ENCODE data around the gene WWC2. TPM values are rescaled to one million over a fixed set of nuclear protein-coding genes. Genes with fewer than 3 reads are reported as not detected.
"Not testable (repeated sequence)": the region's sequence is repeated elsewhere in the genome, so short reads cannot be mapped to it uniquely, and the experiment has no call there.

WWC2 gene
- total and polyA plus RNA-seq, 4 donors = 7.1 to 50.3 (median 24.9) TPM

DNA sequence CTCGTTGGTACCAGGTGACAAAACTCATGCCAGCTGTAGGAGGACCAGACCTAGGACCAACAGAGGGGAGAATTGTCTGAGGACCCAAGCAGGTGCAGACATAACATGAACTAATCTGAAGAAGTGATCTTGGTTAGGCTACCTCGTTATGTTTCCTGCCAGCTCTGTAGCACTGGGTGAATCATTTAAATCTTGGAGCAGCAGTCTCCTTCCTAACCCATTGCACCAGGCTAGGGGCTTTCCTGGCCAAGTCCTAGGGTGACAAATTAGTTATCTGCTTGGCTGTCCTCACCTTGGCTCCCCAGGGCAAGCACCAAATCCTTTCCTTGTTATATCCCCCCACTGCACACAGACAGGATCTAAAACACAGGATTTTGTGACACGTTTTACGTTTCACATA, 87.8 kb downstream of the WWC2 start:
- intact Hi-C loops (cut with DNase I) = no loop called here
- WGBS, 2 donors = 94 to 95% methylated on average over 4 of the region's 4 CpGs
- no peak overlapping the region for H3K4me3 ChIP-seq (ENCODE audit: low read length in 2 of 2)

DNA sequence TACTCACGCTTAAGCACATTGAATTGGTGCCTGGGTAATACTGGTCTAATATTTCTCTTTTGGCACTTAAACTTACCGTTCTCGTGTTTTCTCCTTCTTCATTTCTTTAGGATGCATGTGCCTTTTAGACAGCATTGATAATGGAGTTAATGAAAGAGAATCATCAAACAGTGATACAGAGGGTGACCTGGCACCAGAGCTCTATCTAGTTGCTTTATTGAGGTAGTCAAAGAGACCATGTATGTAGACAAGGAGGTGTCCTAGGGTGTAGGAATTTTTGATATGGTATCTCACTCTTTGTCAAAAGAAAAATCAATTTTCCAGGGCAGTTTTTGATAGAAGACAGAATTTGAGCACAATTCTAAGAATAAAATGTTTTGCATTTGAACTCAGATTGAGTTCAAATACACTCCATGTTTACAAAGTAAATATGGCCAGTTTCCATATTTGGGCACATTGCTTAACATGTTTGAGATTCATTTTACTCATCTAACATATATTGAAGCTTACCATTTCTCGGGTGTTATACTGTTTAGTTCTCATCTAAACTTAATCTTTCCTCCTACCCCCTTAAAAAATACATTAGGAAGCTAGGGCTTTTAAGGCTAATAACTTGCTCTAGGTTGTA, 92.0 kb downstream of the WWC2 start:
- intact Hi-C loops (cut with DNase I) = no loop called here
- no peaks in the 10 kb centered on the region for H3K4me1 ChIP-seq (ENCODE audit: control insufficient read depth in 1 of 2, insufficient read depth in 2 of 2, low read length in 2 of 2)
- H3K36me3 ChIP-seq (ENCODE audit: control insufficient read depth in 1 of 2, insufficient read depth in 2 of 2, low read length in 1 of 2) = no peaks in the 10 kb centered on the region
- no peak for ATAC-seq (ENCODE audit: low FRiP score)
- no peak overlapping the region for H3K27ac ChIP-seq (ENCODE audit: low read depth in 1 of 2, low read length in 2 of 2)
- H3K27me3 ChIP-seq (ENCODE audit: control insufficient read depth in 1 of 2, insufficient read depth in 2 of 2, low read length in 1 of 2) = no peaks in the 10 kb centered on the region
- no peak overlapping the region for H3K4me3 ChIP-seq (ENCODE audit: low read length in 2 of 2)
- DNase-seq = no peak
- 72 to 75% methylated on average over 4 of the region's 4 CpGs for WGBS, 2 donors
- H3K9me3 ChIP-seq (ENCODE audit: control insufficient read depth, low read length) = no peaks in the 10 kb centered on the region

More for the DNA sequence above, 87.8 kb downstream of the WWC2 start:
- Histone ChIP-seq H3K36me3 (ENCODE audit: control insufficient read depth in 1 of 2, insufficient read depth in 2 of 2, low read length in 1 of 2) (no peaks in the 10 kb centered on the region), H3K27me3 (ENCODE audit: control insufficient read depth in 1 of 2, insufficient read depth in 2 of 2, low read length in 1 of 2) (no peaks in the 10 kb centered on the region), H3K27ac (ENCODE audit: low read depth in 1 of 2, low read length in 2 of 2) (no peak overlapping the region), H3K9me3 (ENCODE audit: control insufficient read depth, low read length) (no peaks in the 10 kb centered on the region), H3K4me1 (ENCODE audit: control insufficient read depth in 1 of 2, insufficient read depth in 2 of 2, low read length in 2 of 2) (no peaks in the 10 kb centered on the region)
- DNase-seq (no peak), ATAC-seq (ENCODE audit: low FRiP score) (no peak)

DNA sequence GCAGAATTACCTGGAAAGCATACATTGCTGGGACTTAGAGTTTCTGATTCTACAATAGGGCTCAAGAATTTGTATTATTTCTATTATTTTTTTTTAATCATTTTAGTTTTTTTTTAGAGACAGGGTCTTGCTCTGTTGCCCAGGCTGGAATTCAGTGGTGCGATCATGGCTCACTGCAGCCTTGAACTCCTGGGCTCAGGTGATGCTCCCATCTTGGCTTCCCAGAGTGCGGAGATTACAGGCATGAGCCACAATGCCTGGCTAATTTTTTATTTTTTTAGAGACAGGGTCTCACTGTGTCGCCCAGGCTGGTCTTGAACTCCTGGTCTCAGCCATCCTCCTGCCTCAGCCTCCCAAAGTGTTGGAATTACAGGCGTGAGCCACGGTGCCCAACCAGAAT, 92.6 kb downstream of the WWC2 start:
- intact Hi-C loops (cut with DNase I) = no loop called here
- DNase-seq (no peak), ATAC-seq (ENCODE audit: low FRiP score) (no peak)
- Histone ChIP-seq H3K9me3 (ENCODE audit: control insufficient read depth, low read length) (no peaks in the 10 kb centered on the region), H3K36me3 (ENCODE audit: control insufficient read depth in 1 of 2, insufficient read depth in 2 of 2, low read length in 1 of 2) (no peaks in the 10 kb centered on the region), H3K27me3 (ENCODE audit: control insufficient read depth in 1 of 2, insufficient read depth in 2 of 2, low read length in 1 of 2) (no peaks in the 10 kb centered on the region), H3K4me3 (ENCODE audit: low read length in 2 of 2) (no peak overlapping the region), H3K27ac (ENCODE audit: low read depth in 1 of 2, low read length in 2 of 2) (no peak overlapping the region), H3K4me1 (ENCODE audit: control insufficient read depth in 1 of 2, insufficient read depth in 2 of 2, low read length in 2 of 2) (no peaks in the 10 kb centered on the region)
- 96% methylated on average over 5 of the region's 5 CpGs for WGBS, 2 donors

DNA sequence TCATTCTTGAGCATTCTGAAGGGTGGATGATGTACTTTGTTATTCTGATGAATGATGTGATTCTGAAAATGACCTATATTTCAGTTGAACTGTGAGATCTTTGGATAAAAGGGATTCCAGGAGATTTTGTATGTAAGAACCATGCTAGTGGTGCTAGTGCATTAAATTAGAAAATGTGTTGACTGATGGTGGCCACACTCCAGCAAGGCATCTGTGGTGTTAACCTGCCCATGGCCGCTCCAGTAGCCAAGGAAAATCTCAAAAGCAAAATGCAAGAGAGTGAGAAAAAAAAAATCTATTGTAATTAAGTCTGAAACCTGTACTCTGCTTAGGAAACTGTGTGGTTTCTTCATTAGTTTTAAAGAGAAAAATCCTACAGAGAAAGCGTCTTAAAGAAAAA, 93.5 kb downstream of the WWC2 start:
- intact Hi-C loops (cut with DNase I) = no loop called here
- no peak for ATAC-seq (ENCODE audit: low FRiP score)
- 91 to 92% methylated on average over 2 of the region's 2 CpGs for WGBS, 2 donors
- no peak for DNase-seq
- Histone ChIP-seq H3K36me3 (ENCODE audit: control insufficient read depth in 1 of 2, insufficient read depth in 2 of 2, low read length in 1 of 2) (no peaks in the 10 kb centered on the region), H3K9me3 (ENCODE audit: control insufficient read depth, low read length) (no peaks in the 10 kb centered on the region), H3K4me1 (ENCODE audit: control insufficient read depth in 1 of 2, insufficient read depth in 2 of 2, low read length in 2 of 2) (no peaks in the 10 kb centered on the region), H3K27me3 (ENCODE audit: control insufficient read depth in 1 of 2, insufficient read depth in 2 of 2, low read length in 1 of 2) (no peaks in the 10 kb centered on the region), H3K4me3 (ENCODE audit: low read length in 2 of 2) (no peak overlapping the region), H3K27ac (ENCODE audit: low read depth in 1 of 2, low read length in 2 of 2) (no peak overlapping the region)

DNA sequence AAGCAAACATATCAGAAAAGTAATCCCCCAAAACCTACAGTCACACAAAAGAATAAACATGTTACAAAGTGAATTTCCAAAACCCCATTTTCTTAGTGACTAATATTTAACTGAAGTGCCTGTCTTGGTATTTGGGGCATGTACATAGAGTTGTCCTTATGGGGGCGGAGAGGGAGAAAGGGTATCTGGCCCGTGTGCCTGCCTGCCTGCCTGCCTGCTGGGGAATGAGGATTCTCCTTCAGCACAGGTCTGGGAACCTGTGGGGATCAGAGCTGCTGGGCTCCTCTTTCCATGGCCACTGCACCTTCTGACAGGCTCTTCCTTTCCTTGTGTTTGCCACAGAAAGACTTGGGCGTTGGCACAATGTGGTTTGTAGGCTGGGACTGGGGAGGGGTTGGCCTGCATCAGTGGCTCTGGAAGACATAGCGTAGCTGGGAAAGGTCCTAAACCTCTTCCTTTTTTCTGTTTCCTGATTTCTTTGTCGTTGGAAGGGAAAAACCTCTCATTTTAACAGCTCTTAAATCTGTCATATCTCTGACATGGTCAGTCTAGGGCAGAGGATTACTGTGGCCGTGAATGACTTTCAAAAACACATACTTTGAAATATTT, 94.8 kb downstream of the WWC2 start:
- 75 to 76% methylated on average over 6 of the region's 6 CpGs for WGBS, 2 donors

DNA sequence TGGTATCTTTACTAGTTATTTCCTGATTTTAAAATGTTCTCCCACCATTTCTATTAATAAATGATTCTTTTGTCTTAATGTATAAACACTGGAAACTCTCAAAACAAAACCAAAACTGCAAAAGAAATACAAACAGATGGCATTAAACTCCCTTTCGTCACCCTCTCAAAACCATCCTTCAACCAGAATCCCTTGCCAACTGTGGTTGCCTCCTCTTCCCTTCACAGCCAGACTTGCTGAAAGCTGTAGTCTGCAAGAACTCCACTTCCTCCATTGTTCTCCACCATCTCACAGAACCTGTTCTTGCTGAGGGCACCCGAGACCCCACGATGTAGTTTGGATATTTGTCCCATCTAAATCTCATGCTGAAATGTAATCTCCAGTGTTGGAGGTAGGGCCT, 96.5 kb downstream of the WWC2 start:
- no peak for DNase-seq

More for the DNA sequence above, 94.8 kb downstream of the WWC2 start:
- H3K9me3 ChIP-seq (ENCODE audit: control insufficient read depth, low read length); intact Hi-C loops (cut with DNase I); H3K27me3 ChIP-seq (ENCODE audit: control insufficient read depth in 1 of 2, insufficient read depth in 2 of 2, low read length in 1 of 2); ATAC-seq (ENCODE audit: low FRiP score); DNase-seq; H3K4me1 ChIP-seq (ENCODE audit: control insufficient read depth in 1 of 2, insufficient read depth in 2 of 2, low read length in 2 of 2); H3K36me3 ChIP-seq (ENCODE audit: control insufficient read depth in 1 of 2, insufficient read depth in 2 of 2, low read length in 1 of 2); H3K27ac ChIP-seq (ENCODE audit: low read depth in 1 of 2, low read length in 2 of 2); H3K4me3 ChIP-seq (ENCODE audit: low read length in 2 of 2): not testable (repeated sequence)

DNA sequence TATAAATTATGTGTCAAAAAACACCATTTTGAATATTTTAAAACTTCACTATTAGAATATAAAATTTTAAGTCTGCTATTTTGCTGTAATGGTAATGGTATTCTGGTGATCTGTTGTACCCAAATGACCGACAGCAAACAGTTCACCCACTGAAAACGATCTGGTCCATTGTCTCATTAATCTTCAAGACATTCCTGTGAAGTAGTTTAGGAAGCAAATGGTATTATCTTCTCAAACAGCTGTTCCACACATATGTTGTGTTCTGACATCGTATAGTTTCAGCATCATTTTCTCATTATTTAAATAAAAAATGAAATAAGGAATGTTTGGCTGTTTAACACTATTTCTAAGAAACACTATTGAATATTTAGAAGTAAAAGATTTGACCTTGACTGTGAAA, 98.1 kb downstream of the WWC2 start:
- H3K9me3 ChIP-seq (ENCODE audit: control insufficient read depth, low read length) = no peaks in the 10 kb centered on the region
- H3K27me3 ChIP-seq (ENCODE audit: control insufficient read depth in 1 of 2, insufficient read depth in 2 of 2, low read length in 1 of 2) = no peaks in the 10 kb centered on the region
- 75 to 83% methylated on average over 3 of the region's 3 CpGs for WGBS, 2 donors
- H3K4me3 ChIP-seq (ENCODE audit: low read length in 2 of 2) = no peak overlapping the region
- H3K27ac ChIP-seq (ENCODE audit: low read depth in 1 of 2, low read length in 2 of 2) = no peak overlapping the region
- H3K36me3 ChIP-seq (ENCODE audit: control insufficient read depth in 1 of 2, insufficient read depth in 2 of 2, low read length in 1 of 2) = no peaks in the 10 kb centered on the region
- H3K4me1 ChIP-seq (ENCODE audit: control insufficient read depth in 1 of 2, insufficient read depth in 2 of 2, low read length in 2 of 2) = no peaks in the 10 kb centered on the region
- intact Hi-C loops (cut with DNase I) = loop anchor here in 1 of 2 donors (5.0 kb wide), 1 partner anchor 90 kb away; no protein-coding TSS in a partner anchor
- no peak for DNase-seq
- no peak for ATAC-seq (ENCODE audit: low FRiP score)

More for the DNA sequence above, 96.5 kb downstream of the WWC2 start:
- H3K9me3 ChIP-seq (ENCODE audit: control insufficient read depth, low read length) = no peaks in the 10 kb centered on the region
- no peak overlapping the region for H3K4me3 ChIP-seq (ENCODE audit: low read length in 2 of 2)
- H3K27ac ChIP-seq (ENCODE audit: low read depth in 1 of 2, low read length in 2 of 2) = no peak overlapping the region
- H3K4me1 ChIP-seq (ENCODE audit: control insufficient read depth in 1 of 2, insufficient read depth in 2 of 2, low read length in 2 of 2) = no peaks in the 10 kb centered on the region
- intact Hi-C loops (cut with DNase I) = loop anchor here in 1 of 2 donors (5.0 kb wide), 1 partner anchor 88 kb away; no protein-coding TSS in a partner anchor
- 92 to 94% methylated on average over 3 of the region's 3 CpGs for WGBS, 2 donors
- no peak for ATAC-seq (ENCODE audit: low FRiP score)
- H3K36me3 ChIP-seq (ENCODE audit: control insufficient read depth in 1 of 2, insufficient read depth in 2 of 2, low read length in 1 of 2) = no peaks in the 10 kb centered on the region
- H3K27me3 ChIP-seq (ENCODE audit: control insufficient read depth in 1 of 2, insufficient read depth in 2 of 2, low read length in 1 of 2) = no peaks in the 10 kb centered on the region

DNA sequence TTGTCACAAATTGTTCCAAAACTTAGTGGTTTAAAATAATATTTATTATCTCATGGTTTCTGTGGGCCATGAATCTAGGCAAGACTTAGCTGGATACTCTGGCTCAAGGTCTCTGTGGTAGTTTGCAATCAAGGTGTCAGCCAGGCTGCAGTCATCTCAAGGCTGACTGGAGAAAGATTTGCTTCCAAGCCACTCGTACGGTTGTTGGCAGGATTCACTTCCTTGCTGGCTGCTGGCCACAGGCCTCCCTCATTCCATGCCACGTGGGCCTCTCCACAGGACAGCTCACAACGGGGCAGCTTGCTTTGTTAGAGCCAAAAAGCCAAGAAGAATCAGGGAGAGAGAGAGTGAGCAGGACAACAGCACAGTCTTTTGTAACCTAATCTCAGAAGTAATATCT, 101.4 kb downstream of the WWC2 start:
- intact Hi-C loops (cut with DNase I) = no loop called here
- Histone ChIP-seq H3K4me3 (ENCODE audit: low read length in 2 of 2) (no peak overlapping the region), H3K4me1 (ENCODE audit: control insufficient read depth in 1 of 2, insufficient read depth in 2 of 2, low read length in 2 of 2) (no peaks in the 10 kb centered on the region), H3K27ac (ENCODE audit: low read depth in 1 of 2, low read length in 2 of 2) (no peak overlapping the region), H3K36me3 (ENCODE audit: control insufficient read depth in 1 of 2, insufficient read depth in 2 of 2, low read length in 1 of 2) (no peaks in the 10 kb centered on the region), H3K27me3 (ENCODE audit: control insufficient read depth in 1 of 2, insufficient read depth in 2 of 2, low read length in 1 of 2) (no peaks in the 10 kb centered on the region), H3K9me3 (ENCODE audit: control insufficient read depth, low read length) (no peaks in the 10 kb centered on the region)
- 5 to 12% methylated on average over 4 of the region's 4 CpGs for WGBS, 2 donors
- peak; percentile 75 to 81 for DNase-seq
- no peak for ATAC-seq (ENCODE audit: low FRiP score)

DNA sequence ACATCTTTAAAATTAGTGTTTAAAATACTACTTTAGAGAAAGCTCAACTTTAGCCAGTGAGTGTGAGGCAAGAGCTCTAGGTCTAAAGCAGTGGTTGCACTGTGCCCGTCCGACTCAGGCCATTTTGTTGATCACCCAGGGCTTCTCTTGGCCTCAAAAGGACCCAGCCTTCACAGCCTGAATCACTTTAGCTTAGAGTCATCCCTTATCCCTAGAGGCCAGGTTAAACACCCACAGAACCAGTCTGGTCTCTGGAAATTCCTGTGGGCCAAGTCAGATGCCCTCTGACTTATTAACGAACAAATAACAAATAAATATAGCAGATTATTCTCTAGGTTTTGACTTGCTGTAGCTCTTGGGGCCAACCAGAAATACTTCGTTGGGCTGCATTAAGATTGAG, 102.3 kb downstream of the WWC2 start:
- ATAC-seq (ENCODE audit: low FRiP score) (no peak), DNase-seq (no peak)
- H3K9me3 ChIP-seq (ENCODE audit: control insufficient read depth, low read length) = no peaks in the 10 kb centered on the region
- H3K27me3 ChIP-seq (ENCODE audit: control insufficient read depth in 1 of 2, insufficient read depth in 2 of 2, low read length in 1 of 2) = no peaks in the 10 kb centered on the region
- intact Hi-C loops (cut with DNase I) = no loop called here
- WGBS, 2 donors = 95 to 96% methylated on average over 4 of the region's 4 CpGs
- H3K27ac ChIP-seq (ENCODE audit: low read depth in 1 of 2, low read length in 2 of 2) = no peak overlapping the region
- no peaks in the 10 kb centered on the region for H3K4me1 ChIP-seq (ENCODE audit: control insufficient read depth in 1 of 2, insufficient read depth in 2 of 2, low read length in 2 of 2)
- H3K4me3 ChIP-seq (ENCODE audit: low read length in 2 of 2) = no peak overlapping the region
- no peaks in the 10 kb centered on the region for H3K36me3 ChIP-seq (ENCODE audit: control insufficient read depth in 1 of 2, insufficient read depth in 2 of 2, low read length in 1 of 2)
